ENCODE measurements around the gene CHD8. TPM values are rescaled to one million over a fixed set of nuclear protein-coding genes. Genes with fewer than 3 reads are reported as not detected.

Gene CHD8
- total and polyA plus RNA-seq, 2 of the 13 experiments (the other 11 are each of a cell fraction or from before 2014, with no cell fraction given): 35.1 to 79.6 TPM

DNA sequence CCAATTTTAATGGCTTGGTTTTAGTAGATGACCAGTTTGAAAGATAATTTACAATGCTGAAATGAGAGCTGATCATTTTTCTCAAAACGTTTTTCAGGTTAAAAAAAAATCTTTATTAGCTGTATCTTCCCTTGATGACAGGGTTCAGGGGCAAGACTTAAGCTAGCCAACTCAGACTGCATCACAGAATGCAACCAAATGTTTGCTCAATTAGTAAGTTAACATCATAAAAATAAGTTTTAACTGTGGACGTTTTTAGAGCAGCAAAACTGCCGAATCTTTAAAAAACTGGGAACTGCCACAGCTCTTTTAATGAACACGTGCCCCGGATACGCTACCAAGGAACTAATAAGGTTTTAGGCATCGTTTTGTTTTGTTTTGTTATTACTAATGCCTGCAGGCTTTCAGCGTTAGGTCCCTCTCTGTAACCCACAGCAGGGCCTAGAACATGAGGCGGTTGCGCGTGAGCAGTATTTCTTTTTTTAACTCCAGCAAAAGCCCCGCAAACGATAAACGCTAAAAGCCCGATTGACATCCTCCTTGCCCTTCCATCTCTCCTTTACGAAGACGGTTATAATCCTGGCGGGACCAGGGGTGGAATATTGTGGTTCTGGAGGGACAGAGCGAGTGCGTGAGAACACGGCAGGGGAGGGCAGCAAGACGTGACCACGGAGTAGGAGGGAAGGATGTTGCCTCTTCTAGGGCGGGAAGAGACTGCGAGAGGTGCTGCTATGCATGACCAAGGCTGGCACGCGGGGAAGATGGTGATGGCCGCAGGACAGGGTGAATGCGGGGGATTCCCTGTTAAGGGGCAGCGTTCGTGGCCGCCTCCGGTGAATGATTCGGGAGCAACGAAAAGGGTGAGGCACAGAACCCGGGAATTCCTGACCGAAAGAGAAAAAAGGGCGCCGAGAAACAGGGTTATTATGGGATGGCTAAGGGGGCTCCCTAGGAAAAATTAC lies 72.8 kb downstream of the CHD8 start (continued):
- TF ChIP-seq, protein P1, sequence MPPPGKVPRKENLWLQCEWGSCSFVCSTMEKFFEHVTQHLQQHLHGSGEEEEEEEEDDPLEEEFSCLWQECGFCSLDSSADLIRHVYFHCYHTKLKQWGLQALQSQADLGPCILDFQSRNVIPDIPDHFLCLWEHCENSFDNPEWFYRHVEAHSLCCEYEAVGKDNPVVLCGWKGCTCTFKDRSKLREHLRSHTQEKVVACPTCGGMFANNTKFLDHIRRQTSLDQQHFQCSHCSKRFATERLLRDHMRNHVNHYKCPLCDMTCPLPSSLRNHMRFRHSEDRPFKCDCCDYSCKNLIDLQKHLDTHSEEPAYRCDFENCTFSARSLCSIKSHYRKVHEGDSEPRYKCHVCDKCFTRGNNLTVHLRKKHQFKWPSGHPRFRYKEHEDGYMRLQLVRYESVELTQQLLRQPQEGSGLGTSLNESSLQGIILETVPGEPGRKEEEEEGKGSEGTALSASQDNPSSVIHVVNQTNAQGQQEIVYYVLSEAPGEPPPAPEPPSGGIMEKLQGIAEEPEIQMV (CRISPR knock-in tag; IDR thresholded peaks at IDR 0.05; ENCODE audit: low read depth): no peak; the same call in 1 of the 2 replicates
- TF ChIP-seq, protein P2, sequence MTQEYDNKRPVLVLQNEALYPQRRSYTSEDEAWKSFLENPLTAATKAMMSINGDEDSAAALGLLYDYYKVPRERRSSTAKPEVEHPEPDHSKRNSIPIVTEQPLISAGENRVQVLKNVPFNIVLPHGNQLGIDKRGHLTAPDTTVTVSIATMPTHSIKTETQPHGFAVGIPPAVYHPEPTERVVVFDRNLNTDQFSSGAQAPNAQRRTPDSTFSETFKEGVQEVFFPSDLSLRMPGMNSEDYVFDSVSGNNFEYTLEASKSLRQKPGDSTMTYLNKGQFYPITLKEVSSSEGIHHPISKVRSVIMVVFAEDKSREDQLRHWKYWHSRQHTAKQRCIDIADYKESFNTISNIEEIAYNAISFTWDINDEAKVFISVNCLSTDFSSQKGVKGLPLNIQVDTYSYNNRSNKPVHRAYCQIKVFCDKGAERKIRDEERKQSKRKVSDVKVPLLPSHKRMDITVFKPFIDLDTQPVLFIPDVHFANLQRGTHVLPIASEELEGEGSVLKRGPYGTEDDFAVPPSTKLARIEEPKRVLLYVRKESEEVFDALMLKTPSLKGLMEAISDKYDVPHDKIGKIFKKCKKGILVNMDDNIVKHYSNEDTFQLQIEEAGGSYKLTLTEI (CRISPR knock-in tag; conservative IDR thresholded peaks at IDR 0.05): no peak
- TF ChIP-seq PRPF4 (IDR thresholded peaks at IDR 0.05; ENCODE audit: low read depth, low read length, poor library complexity, severe bottlenecking): no peak
- no peak for TF ChIP-seq ZNF34 (CRISPR knock-in tag; IDR thresholded peaks at IDR 0.05; ENCODE audit: borderline replicate concordance)
- TF ChIP-seq, protein P3, sequence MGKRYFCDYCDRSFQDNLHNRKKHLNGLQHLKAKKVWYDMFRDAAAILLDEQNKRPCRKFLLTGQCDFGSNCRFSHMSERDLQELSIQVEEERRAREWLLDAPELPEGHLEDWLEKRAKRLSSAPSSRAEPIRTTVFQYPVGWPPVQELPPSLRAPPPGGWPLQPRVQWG (CRISPR knock-in tag; IDR thresholded peaks at IDR 0.05; ENCODE audit: borderline replicate concordance, low read depth): 0 out of 2 replicates have a peak, but pooled peaks have one; percentile 38
- TF ChIP-seq, protein P4, sequence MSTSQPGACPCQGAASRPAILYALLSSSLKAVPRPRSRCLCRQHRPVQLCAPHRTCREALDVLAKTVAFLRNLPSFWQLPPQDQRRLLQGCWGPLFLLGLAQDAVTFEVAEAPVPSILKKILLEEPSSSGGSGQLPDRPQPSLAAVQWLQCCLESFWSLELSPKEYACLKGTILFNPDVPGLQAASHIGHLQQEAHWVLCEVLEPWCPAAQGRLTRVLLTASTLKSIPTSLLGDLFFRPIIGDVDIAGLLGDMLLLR (CRISPR knock-in tag; IDR thresholded peaks at IDR 0.05): 0 out of 2 replicates have a peak, but pooled peaks have one; percentile 58
- no peak; the same call in 1 of the 2 replicates for TF ChIP-seq ZNF510 (CRISPR knock-in tag; IDR thresholded peaks at IDR 0.05; ENCODE audit: low read depth)
- TF ChIP-seq ZNF224 (CRISPR knock-in tag; IDR thresholded peaks at IDR 0.05): no peak; the same call in 1 of the 2 replicates
- TF ChIP-seq ZNF234 (CRISPR knock-in tag; conservative IDR thresholded peaks at IDR 0.05): no peak
- TF ChIP-seq, protein P5, sequence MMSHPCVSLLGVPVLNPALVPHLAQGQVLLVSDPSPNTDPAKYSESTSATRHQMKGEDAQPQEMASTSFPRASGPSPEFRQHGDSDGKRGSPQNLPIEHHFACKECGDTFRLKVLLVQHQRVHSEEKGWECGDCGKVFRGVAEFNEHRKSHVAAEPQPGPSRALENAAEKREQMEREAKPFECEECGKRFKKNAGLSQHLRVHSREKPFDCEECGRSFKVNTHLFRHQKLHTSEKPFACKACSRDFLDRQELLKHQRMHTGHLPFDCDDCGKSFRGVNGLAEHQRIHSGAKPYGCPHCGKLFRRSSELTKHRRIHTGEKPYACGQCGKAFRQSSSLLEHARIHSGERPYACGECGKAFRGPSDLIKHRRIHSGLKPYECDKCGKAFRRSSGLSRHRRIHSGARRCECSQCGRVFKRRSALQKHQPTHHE (CRISPR knock-in tag; IDR thresholded peaks at IDR 0.05; ENCODE audit: borderline replicate concordance): no peak; the same call in 1 of the 2 replicates
- TF ChIP-seq CBX5 (CRISPR knock-in tag; IDR thresholded peaks at IDR 0.05; ENCODE audit: borderline replicate concordance): no peak
- no peak; the same call in 1 of the 2 replicates for TF ChIP-seq SALL2 (CRISPR knock-in tag; IDR thresholded peaks at IDR 0.05)
- no peak for TF ChIP-seq TP53 (CRISPR knock-in tag; conservative IDR thresholded peaks at IDR 0.05)
- TF ChIP-seq ZNF232 (CRISPR knock-in tag; IDR thresholded peaks at IDR 0.05; ENCODE audit: borderline replicate concordance): peak; percentile 15; the same call in 1 of the 2 replicates
- TF ChIP-seq POGZ (CRISPR knock-in tag; IDR thresholded peaks at IDR 0.05): peak; percentile 12; the same call in 1 of the 2 replicates
- TF ChIP-seq, protein P6, sequence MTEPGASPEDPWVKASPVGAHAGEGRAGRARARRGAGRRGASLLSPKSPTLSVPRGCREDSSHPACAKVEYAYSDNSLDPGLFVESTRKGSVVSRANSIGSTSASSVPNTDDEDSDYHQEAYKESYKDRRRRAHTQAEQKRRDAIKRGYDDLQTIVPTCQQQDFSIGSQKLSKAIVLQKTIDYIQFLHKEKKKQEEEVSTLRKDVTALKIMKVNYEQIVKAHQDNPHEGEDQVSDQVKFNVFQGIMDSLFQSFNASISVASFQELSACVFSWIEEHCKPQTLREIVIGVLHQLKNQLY (CRISPR knock-in tag; IDR thresholded peaks at IDR 0.05): 0 out of 2 replicates have a peak, but pooled peaks have one; percentile 2
- TF ChIP-seq POLR2AphosphoS2 (IDR thresholded peaks at IDR 0.05; ENCODE audit: low read depth, low read length): no peak
- TF ChIP-seq AGO2 (optimal IDR thresholded peaks at IDR 0.05; ENCODE audit: low read depth, low read length): no peak
- TF ChIP-seq RAD21 (CRISPR knock-in tag; IDR thresholded peaks at IDR 0.05): no peak
